OCI-LY1 (cell line): ENCODE data around the gene NEUROD2.

ENCODE experiments used
- CTCF ChIP-seq: fragments of 200-600 bp; sonication (generic), shearing (Covaris generic); IDR thresholded peaks from 2 replicates; pipeline ENCODE4 v1.5.1; 2017; ENCODE audit warnings: mild to moderate bottlenecking, antibody characterized with exemption, low read length, moderate library complexity, mixed read lengths
- EZH2 ChIP-seq: fragments of 200-600 bp; sonication (generic), shearing (Covaris generic); IDR thresholded peaks from 2 replicates; pipeline ENCODE4 v1.8.0; 2017; ENCODE audit warnings: borderline replicate concordance, mixed run types, mild to moderate bottlenecking, antibody characterized with exemption, low read length, moderate library complexity, mixed read lengths

DNA sequence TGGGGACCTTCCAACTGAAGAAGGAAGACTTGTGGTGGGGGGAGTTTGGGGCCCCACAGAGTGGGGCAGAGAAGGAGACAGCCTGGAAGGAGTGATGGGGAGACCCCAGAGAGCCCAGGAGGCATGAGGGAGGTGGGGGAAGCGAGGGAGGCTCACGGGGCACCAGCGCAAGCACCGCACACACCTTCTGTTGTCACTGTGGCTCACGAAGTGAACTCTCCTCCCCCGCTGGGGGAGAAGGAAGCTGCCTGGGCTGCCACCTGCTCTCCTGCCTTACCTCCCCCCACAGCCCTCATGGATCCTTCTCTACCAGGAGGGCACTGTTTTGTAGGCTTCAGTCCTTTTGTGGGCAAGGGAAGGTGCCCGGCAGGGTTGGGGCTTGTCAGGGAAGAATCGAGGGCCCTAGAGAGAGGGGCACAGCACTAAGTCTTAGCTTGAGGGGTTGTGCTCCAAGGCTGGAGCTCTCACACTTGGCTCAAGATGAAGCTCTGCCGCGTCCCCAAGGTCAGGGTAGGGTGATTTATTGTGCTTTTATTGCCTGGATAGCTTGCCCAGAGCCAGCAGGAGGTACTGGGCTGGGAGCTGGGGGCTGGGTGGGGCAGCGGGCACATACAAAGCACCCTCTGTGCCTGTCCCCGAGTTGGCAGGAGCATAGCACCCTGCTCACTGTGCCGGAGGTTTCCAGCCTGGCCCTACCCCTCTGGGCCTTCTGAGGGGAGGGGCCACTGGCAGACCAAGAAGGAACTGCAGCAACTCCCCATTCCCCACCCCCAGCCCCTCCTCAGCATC, 24.6 kb upstream of the NEUROD2 start:
- no peak for TF ChIP-seq CTCF
- TF ChIP-seq EZH2 = no peak
